HepG2 (cell line): ENCODE data around the gene NYAP1. TPM values are rescaled to one million over a fixed set of nuclear protein-coding genes. Genes with fewer than 3 reads are reported as not detected.

ENCODE experiments used
- ATAC-seq: fragments of 200-7000 bp; cut with Tn5 transposase; 3 replicates; pipeline ENCODE4 v1.9.1; 2020; ENCODE audit warnings: mild to moderate bottlenecking, moderate library complexity
- BruUV-seq: library from RNA; stranded (reverse); fragments of 400-500 nt; replicated peaks from 2 replicates; lab custom pipeline; 2021; lab: Mats Ljungman, UMichigan
- CTCF ChIA-PET: fragments of 300-600 bp; formaldehyde crosslinking; extraction: SDS; loops from one replicate; lab custom pipeline; 2021; ENCODE audit warnings: low total read pairs, inconsistent platforms, low intra/inter-chr PET ratio; lab: Yijun Ruan, JAX
- POLR2A ChIA-PET: fragments of 350-600 bp; sonication (Branson Sonifier 250); formaldehyde crosslinking; loops from one replicate; lab custom pipeline; 2020; ENCODE audit warnings: antibody characterized with exemption, inconsistent platforms; lab: Yijun Ruan, JAX
- DNase-seq: peaks from one replicate; pipeline ENCODE4 v3.0.0-alpha.2; 2015; ENCODE audit warnings: low spot score
- FAIRE-seq: peaks from 3 replicates; lab custom pipeline; 2011; peaks lifted over from hg19 to GRCh38; lab: Jason Lieb, UNC
- H2AFZ ChIP-seq: one replicate; pipeline ENCODE4 v1.6.1; 2011; ENCODE audit warnings: low read length, inconsistent platforms
- H3K27ac ChIP-seq: fragments of 300-600 bp; 3 replicates; pipeline ENCODE4 v1.8.0; 2011; ENCODE audit warnings: mixed run types, mild to moderate bottlenecking, mixed read lengths, low read length, inconsistent platforms; ENCODE audit not compliant: insufficient read depth; ENCODE audit errors: extremely low read length
- H3K27me3 ChIP-seq, 2 experiments: fragments of 200-600 bp in 1 of 2; 2 replicates in 1 of 2; 3 replicates in 1 of 2; pipeline versions ENCODE4 v1.6.0 to v1.8.0; 2011; ENCODE audit warnings: low read length in 2 of 2, mild to moderate bottlenecking in 2 of 2, moderate library complexity in 2 of 2, inconsistent platforms in 1 of 2; ENCODE audit not compliant: insufficient read depth in 2 of 2, control insufficient read depth in 1 of 2
- H3K36me3 ChIP-seq, 2 experiments: fragments of 200-600 bp in 1 of 2; replicated peaks in 1 of 2; 2 replicates in 1 of 2; 3 replicates in 1 of 2; pipeline versions ENCODE4 v1.5.1 to v1.8.0; 2011; ENCODE audit warnings: low read length in 2 of 2, inconsistent platforms in 1 of 2; ENCODE audit not compliant: insufficient read depth in 2 of 2, control insufficient read depth in 1 of 2
- H3K4me1 ChIP-seq: 2 replicates; pipeline ENCODE4 v1.5.1; 2012; ENCODE audit warnings: low read length, inconsistent platforms; ENCODE audit not compliant: insufficient read depth
- H3K4me2 ChIP-seq: 2 replicates; pipeline ENCODE4 v1.6.0; 2011; ENCODE audit warnings: low read depth, low read length, inconsistent platforms
- H3K4me3 ChIP-seq, 3 experiments: fragments of 200-600 bp in 1 of 3; sonication (generic), shearing (Covaris generic) in 1 of 3; replicated peaks in 1 of 3; 2 replicates each; pipeline ENCODE4 v1.5.1; 2011 to 2016; ENCODE audit warnings: low read length in 3 of 3, inconsistent platforms in 2 of 3, low read depth in 2 of 3, mild to moderate bottlenecking in 2 of 3, control low read depth in 1 of 3, mixed read lengths in 1 of 3; ENCODE audit not compliant: insufficient read depth in 1 of 3
- H3K79me2 ChIP-seq: one replicate; pipeline ENCODE4 v1.6.1; 2011; ENCODE audit warnings: low read length, inconsistent platforms; ENCODE audit not compliant: insufficient read depth
- H3K9ac ChIP-seq: 2 replicates; pipeline ENCODE4 v1.6.0; 2011; ENCODE audit warnings: mild to moderate bottlenecking, low read depth, low read length, inconsistent platforms; ENCODE audit not compliant: insufficient read depth
- H3K9me3 ChIP-seq: 2 replicates; pipeline ENCODE4 v1.5.1; 2012; ENCODE audit warnings: mild to moderate bottlenecking, low read length
- H4K20me1 ChIP-seq: 2 replicates; pipeline ENCODE4 v1.6.0; 2011; ENCODE audit warnings: inconsistent platforms, mild to moderate bottlenecking, low read length, moderate library complexity; ENCODE audit not compliant: insufficient read depth
- GFI1 ChIP-seq: sonication (generic); formaldehyde crosslinking; IDR thresholded peaks from 2 replicates; pipeline ENCODE4 v1.5.0; 2020; ENCODE audit warnings: missing genetic modification reagents, mild to moderate bottlenecking, borderline replicate concordance
- GLI4 ChIP-seq: sonication (generic); formaldehyde crosslinking; IDR thresholded peaks from 2 replicates; pipeline ENCODE4 v1.5.1; 2020; ENCODE audit warnings: missing genetic modification reagents, mild to moderate bottlenecking, moderate library complexity, borderline replicate concordance
- KDM5B ChIP-seq: sonication (generic); formaldehyde crosslinking; IDR thresholded peaks from 2 replicates; pipeline ENCODE4 v1.4.0; 2020; ENCODE audit warnings: missing genetic modification reagents, mild to moderate bottlenecking, borderline replicate concordance
- STAG1 ChIP-seq: sonication (generic); formaldehyde crosslinking; IDR thresholded peaks from 2 replicates; pipeline ENCODE4 v1.4.0; 2020; ENCODE audit warnings: missing genetic modification reagents
- ZNF121 ChIP-seq: sonication (generic); formaldehyde crosslinking; IDR thresholded peaks from 2 replicates; pipeline ENCODE4 v1.5.0; 2020; ENCODE audit warnings: mild to moderate bottlenecking, missing genetic modification reagents
- ZNF143 ChIP-seq: sonication (generic); formaldehyde crosslinking; IDR thresholded peaks from 2 replicates; pipeline ENCODE4 v1.4.0; 2020; ENCODE audit warnings: missing genetic modification reagents
- ZNF562 ChIP-seq: sonication (generic); formaldehyde crosslinking; IDR thresholded peaks from 2 replicates; pipeline ENCODE4 v1.8.0; 2022; ENCODE audit warnings: missing genetic modification reagents, borderline replicate concordance
- WGBS: methylation state at CpG from one replicate; pipeline ENCODE4 v1.1.6; 2017; ENCODE audit warnings: low lambda C conversion rate; 5-methylcytosine and 5-hydroxymethylcytosine counted together
- in situ Hi-C: cut with HindIII; loops from 2 replicates; pipeline ENCODE4 v1.10.0; 2017; ENCODE audit warnings: low pct_unique_long_range_greater_than_20kb; ENCODE audit not compliant: extremely low pct_ligation_motif_present
- intact Hi-C: fragments of 100-400 bp; cut with micrococcal nuclease; formaldehyde crosslinking; loops from one replicate; pipeline ENCODE4 v1.10.0; 2022; ENCODE audit not compliant: unreplicated experiment
- polyA plus RNA-seq, 8 experiments: library from polyadenylated mRNA; depleted of rRNA in 3 of 8; stranded (reverse) in 7 of 8; unstranded in 1 of 8; fragments of >200 nt; fragmentation: Illumina TruSeq in 4 of 8; extraction: Trizol in 4 of 8; gene quantifications; 2 replicates each; pipeline versions ENCODE4 v1.2.1 to v1.2.3, GENCODE V29; 2011 to 2016; ENCODE audit warnings: low read depth in 4 of 8, missing spikeins in 1 of 8, mixed read lengths in 1 of 8; ENCODE audit not compliant: insufficient read depth in 1 of 8
- total RNA-seq, 5 experiments: library from RNA; depleted of rRNA; stranded (reverse); fragments of >200 nt; fragmentation: Illumina TruSeq; extraction: Trizol; gene quantifications; 2 replicates each; pipeline ENCODE4 v1.2.3, GENCODE V29; 2016; ENCODE audit warnings: low read depth in 1 of 5
- TF ChIP-seq, protein P1 (sequence below), 2 experiments: sonication (generic) in 1 of 2; formaldehyde crosslinking in 1 of 2; IDR thresholded peaks; 2 replicates each; pipeline versions ENCODE4 v1.4.0 to v1.6.1; 2016 to 2020; ENCODE audit warnings: borderline replicate concordance in 1 of 2, low read depth in 1 of 2, mild to moderate bottlenecking in 1 of 2, missing genetic modification reagents in 1 of 2
- TF ChIP-seq, protein P2 (sequence below): sonication (generic); formaldehyde crosslinking; IDR thresholded peaks from 2 replicates; pipeline ENCODE4 v1.4.0; 2020; ENCODE audit warnings: mild to moderate bottlenecking, missing genetic modification reagents

Gene NYAP1
- total and polyA plus RNA-seq, 2 of the 13 experiments (the other 11 are each of a cell fraction or from before 2014, with no cell fraction given), result 0.15 to 0.46 TPM

- Histone ChIP-seq H3K9me3 (no peaks in the 10 kb centered on the region), H4K20me1 (no peaks in the 10 kb centered on the region), H3K4me1 (peaks cover 17% of the 10 kb centered on the region), H2AFZ (no peak overlapping the region), H3K79me2 (no peaks in the 10 kb centered on the region)
- CTCF ChIA-PET, result no interaction called here
- DNase-seq, result no peak
- no TSS peak for BruUV-seq
- no peak for ATAC-seq
- no peak for TF ChIP-seq ZNF143
- peak; percentile 24; the same call in 1 of the 2 replicates for TF ChIP-seq ZNF121 (CRISPR knock-in tag)
- TF ChIP-seq, all 625 proteins: peak for 1
- Histone ChIP-seq H3K9ac (no peak overlapping the region), H3K27me3 (no peaks in the 10 kb centered on the region), H3K4me2 (no peak overlapping the region), H3K36me3 (no peaks in the 10 kb centered on the region), H3K4me3 (no peak overlapping the region), H3K27ac (no peak overlapping the region)
- FAIRE-seq, result no peak
- POLR2A ChIA-PET, result no interaction called here
- 62% methylated on average over 6 of the region's 6 CpGs for WGBS
- in situ Hi-C loops (no loop called here), intact Hi-C loops (no loop called here)
Observed at GRCh38 chr7:100519580-100519979, 35.9 kb downstream of the NYAP1 start.

DNA sequence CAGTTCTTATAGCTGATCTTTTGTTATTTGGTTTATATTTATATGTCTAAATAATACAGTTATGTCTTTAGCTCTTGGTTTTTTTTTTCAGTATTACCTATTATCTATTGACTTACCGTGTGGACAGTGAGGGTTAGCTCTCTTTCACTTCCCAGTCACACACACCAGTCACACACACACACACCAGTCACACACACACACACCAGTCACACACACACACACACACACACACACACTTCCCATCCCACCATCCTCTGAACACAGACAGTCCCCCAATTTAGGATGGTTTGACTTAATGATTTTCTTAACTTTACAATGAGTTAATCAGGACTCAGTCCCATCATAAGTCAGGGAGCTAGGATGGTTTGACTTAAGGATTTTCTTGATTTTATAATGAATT lies 36.4 kb downstream of the NYAP1 start:
- no peak overlapping the region for H3K4me2 ChIP-seq
- ATAC-seq (no peak), FAIRE-seq (no peak), DNase-seq (no peak)
- H4K20me1 ChIP-seq, result no peaks in the 10 kb centered on the region
- intact Hi-C loops (no loop called here), in situ Hi-C loops (no loop called here)
- WGBS, result 3% methylated on average over 1 of the region's 1 CpG
- H3K27ac ChIP-seq, result no peak overlapping the region
- no TSS peak for BruUV-seq
- H3K79me2 ChIP-seq, result no peaks in the 10 kb centered on the region
- H3K4me3 ChIP-seq, result no peak overlapping the region
- H3K27me3 ChIP-seq, result no peaks in the 10 kb centered on the region
- H3K4me1 ChIP-seq, result peaks cover 15% of the 10 kb centered on the region
- no peaks in the 10 kb centered on the region for H3K9me3 ChIP-seq
- no peaks in the 10 kb centered on the region for H3K36me3 ChIP-seq
- no peak overlapping the region for H3K9ac ChIP-seq
- no peak overlapping the region for H2AFZ ChIP-seq
- POLR2A ChIA-PET, result no interaction called here
- CTCF ChIA-PET, result no interaction called here
- TF ChIP-seq ZNF562, result no peak
- TF ChIP-seq, protein P1, sequence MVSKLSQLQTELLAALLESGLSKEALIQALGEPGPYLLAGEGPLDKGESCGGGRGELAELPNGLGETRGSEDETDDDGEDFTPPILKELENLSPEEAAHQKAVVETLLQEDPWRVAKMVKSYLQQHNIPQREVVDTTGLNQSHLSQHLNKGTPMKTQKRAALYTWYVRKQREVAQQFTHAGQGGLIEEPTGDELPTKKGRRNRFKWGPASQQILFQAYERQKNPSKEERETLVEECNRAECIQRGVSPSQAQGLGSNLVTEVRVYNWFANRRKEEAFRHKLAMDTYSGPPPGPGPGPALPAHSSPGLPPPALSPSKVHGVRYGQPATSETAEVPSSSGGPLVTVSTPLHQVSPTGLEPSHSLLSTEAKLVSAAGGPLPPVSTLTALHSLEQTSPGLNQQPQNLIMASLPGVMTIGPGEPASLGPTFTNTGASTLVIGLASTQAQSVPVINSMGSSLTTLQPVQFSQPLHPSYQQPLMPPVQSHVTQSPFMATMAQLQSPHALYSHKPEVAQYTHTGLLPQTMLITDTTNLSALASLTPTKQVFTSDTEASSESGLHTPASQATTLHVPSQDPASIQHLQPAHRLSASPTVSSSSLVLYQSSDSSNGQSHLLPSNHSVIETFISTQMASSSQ (IDR thresholded peaks at IDR 0.05; ENCODE audit: low read depth), result no peak
- TF ChIP-seq, protein P1 (CRISPR knock-in tag; IDR thresholded peaks at IDR 0.05; ENCODE audit: borderline replicate concordance), result no peak
- TF ChIP-seq GLI4 (CRISPR knock-in tag), result no peak
- TF ChIP-seq GFI1 (CRISPR knock-in tag), result no peak
- no peak for TF ChIP-seq STAG1 (CRISPR knock-in tag)
- TF ChIP-seq, protein P2, sequence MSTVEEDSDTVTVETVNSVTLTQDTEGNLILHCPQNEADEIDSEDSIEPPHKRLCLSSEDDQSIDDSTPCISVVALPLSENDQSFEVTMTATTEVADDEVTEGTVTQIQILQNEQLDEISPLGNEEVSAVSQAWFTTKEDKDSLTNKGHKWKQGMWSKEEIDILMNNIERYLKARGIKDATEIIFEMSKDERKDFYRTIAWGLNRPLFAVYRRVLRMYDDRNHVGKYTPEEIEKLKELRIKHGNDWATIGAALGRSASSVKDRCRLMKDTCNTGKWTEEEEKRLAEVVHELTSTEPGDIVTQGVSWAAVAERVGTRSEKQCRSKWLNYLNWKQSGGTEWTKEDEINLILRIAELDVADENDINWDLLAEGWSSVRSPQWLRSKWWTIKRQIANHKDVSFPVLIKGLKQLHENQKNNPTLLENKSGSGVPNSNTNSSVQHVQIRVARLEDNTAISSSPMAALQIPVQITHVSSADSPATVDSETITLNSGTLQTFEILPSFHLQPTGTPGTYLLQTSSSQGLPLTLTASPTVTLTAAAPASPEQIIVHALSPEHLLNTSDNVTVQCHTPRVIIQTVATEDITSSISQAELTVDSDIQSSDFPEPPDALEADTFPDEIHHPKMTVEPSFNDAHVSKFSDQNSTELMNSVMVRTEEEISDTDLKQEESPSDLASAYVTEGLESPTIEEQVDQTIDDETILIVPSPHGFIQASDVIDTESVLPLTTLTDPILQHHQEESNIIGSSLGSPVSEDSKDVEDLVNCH, result no peak
- no peak for TF ChIP-seq KDM5B (CRISPR knock-in tag)
